ENCODE data around the gene TRERF1. TPM values are rescaled to one million over a fixed set of nuclear protein-coding genes. Genes with fewer than 3 reads are reported as not detected.
"Not testable (repeated sequence)": the region's sequence is repeated elsewhere in the genome, so short reads cannot be mapped to it uniquely, and the experiment has no call there.

TRERF1 gene
- total RNA-seq, 1 donor from 2014 or later = 7.1 TPM

DNA sequence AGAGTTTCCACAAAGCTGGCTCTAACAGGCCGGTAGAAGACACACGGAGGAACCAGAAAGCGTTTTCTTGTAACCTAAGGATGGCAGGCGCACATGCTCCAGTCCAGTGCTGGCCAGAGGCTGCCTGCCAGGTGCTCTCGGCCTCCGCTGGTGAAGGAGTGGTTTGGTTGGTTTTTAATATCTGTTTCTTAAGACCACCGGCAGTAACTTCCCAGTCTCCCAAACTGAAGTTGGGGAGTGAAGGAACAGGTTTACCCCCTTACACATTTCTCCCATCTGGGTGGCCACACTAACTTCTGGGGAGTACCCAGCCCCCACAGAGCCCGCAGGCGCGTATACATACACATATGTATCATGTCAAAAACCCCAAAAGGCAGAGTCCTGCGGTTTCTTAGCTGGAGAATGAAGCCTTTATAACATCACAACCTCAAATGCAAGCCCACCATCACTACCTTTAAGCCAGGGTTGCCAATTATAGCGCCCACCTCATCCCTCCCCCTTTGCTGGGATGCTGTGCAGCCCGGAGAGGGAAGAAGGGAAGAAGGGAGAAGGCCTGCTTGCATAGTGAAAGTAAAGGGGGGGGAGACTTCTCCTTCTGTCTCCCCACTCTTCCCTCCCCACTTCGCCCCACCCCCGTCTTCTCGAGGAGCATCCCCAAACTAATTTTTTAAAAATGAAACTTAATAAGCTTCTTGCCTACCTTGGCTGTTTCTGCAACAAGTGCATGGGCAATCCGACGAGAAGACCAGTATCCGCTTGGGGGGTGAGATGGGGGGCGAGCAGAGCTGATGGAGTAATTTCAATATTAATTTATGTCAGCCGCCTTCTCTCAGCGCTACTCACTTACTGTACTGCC, 1.0 kb downstream of the TRERF1 start:
- DNase-seq = peak; percentile 27

DNA sequence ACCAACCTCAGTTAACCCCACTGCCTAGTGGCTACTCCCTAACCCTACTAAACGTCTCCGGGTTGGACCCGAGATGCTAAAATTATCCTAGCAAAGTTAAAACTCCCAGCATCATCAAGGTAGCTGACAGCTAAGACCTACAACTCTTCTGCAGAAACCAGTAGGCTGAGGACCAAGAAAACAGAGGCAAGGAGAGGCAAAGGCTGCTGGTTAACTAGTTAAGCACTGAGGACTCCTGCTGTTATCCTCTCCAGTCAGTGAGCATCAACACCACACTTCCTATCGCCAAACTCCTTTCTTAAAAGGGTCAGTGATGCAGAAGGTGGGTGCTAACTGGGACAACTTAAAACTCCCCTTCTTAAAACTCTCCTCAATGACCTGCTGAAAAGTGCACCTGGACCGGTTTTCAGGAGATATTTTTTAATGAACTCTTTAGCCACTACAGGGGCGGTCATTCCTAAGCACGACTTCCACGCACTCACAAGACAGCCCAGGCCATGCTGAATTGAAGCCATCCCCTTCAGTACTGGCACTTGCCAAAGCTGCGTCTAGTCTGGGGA, 1.7 kb downstream of the TRERF1 start:
- peak; percentile 33 for DNase-seq

- DNase-seq = no peak
Measured at GRCh38 chr6:42448927-42449659, 2.6 kb downstream of the TRERF1 start.

DNA sequence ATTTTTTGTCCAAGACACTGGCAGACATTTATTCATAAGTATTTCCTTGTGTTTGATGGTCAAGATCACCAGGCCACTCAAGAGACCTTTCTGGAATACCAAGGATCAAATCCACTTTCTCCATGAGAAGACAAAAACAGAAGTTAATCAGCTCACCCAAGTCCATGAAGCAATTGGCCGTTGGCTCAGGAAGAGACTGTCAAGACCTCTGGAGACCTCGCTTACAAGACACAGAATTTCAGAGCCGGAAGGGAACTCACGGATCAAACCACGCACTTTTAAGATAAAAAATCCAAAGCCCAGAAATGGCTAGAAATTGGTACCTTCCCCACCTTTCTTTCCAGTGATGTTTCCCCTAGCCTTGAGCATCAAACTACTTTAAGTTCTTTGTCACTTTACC, 3.3 kb downstream of the TRERF1 start:
- DNase-seq = no peak

DNA sequence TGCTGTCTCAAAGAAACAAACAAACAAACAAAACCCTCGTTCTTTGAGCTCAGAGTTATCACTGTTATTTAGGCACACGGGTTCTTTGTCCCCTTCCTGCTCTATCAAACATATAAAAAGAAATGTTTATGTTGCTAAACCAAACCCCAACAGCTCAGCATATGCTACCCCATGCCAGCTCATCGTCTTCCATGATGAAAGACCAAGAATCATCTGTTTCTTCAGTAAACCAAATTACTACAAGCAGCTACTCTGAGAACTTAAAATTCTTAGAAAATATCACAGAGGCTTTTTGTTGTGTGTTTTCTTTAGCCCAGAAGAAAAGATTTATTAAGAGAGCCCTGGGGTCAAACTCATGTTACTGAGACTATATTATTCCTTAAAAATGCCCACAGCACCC, 4.7 kb downstream of the TRERF1 start:
- no peak for DNase-seq

- no peak for DNase-seq
Measured at GRCh38 chr6:42446370-42446769, 5.4 kb downstream of the TRERF1 start.

- not testable (repeated sequence) for DNase-seq
Measured at GRCh38 chr6:42445955-42446354, 5.8 kb downstream of the TRERF1 start.

GRCh38 chr6:42443312-42444060, 8.2 kb downstream of the TRERF1 start:
- no peak for DNase-seq

- DNase-seq = no peak
Measured at GRCh38 chr6:42441697-42442081, 10.0 kb downstream of the TRERF1 start.

GRCh38 chr6:42440778-42441696, 10.7 kb downstream of the TRERF1 start:
- DNase-seq = peak; percentile 73

GRCh38 chr6:42440027-42440426, 11.7 kb downstream of the TRERF1 start:
- DNase-seq = no peak

DNA sequence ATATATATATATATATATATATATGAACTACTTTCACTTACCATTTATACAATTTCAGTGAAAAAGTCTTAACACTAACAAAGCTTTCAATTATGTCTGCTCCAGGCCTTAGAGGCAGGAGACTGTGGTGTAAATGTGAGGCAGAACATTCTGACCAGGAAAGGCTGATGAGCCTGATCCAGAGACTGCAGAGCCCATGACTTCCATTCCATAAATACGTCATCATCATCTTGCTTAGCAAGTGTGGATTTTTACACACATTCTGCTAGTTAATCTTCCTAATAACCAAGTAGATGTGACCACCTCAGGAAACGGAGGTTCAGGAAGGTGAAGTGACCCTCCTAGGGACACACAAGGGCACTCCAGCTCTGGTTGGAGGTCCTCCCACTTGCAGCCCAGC, 14.9 kb downstream of the TRERF1 start:
- DNase-seq = no peak

DNA sequence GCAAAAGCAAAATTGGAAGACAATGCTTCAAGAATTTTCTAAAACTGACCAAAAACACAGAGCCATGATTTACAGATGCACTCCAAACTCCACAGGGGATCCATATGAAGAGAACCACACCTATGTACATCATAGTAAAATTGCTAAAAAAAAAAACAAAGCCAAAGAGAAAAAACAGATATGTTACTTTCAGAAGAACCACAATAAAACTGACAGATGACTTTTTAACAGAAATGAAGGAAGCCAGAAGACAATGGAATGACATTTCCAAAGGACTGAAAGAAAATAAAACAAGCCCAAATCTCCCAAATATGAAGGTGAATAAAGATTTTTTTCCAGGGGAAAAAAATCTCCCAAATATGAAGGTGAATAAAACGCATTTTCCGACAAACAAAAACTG, 17.5 kb downstream of the TRERF1 start:
- DNase-seq = no peak

DNA sequence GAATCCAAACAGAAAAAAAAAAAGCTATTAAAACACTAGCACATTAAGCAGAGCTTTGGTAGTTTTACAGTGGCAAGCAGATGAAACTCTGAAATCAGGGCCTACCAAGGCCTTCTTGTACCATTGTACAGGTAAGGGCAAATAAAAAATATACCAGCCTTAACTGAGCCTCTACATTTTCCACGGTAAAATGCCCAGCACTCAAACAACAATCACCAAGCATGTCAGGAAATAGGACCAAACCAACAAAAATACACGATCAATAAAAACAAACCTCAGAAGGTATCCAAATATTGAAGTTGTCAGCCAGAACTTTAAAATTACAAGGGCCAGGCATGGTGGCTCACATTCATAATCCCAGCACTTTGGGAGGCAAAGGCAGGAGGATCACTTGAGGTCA, 18.3 kb downstream of the TRERF1 start:
- no peak for DNase-seq

DNA sequence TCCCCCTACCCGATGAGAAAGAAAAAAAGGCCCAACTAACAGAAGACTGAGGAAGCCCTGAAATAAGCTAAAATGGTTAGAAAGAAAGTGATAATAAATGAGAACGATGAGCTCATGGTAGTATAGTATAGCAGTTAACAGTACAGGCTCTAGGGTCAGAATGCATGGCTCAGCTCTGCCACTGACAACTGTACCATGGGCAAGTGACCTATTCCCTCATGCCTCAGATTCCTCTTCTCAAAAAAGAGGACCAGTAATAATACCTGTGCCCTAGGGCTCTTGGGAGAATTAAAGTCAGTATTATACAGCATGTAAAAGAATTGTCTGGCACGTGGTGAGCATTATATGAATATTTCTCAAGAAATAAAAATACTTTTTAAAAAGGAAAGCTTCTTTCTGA, 19.8 kb downstream of the TRERF1 start:
- DNase-seq = no peak

DNA sequence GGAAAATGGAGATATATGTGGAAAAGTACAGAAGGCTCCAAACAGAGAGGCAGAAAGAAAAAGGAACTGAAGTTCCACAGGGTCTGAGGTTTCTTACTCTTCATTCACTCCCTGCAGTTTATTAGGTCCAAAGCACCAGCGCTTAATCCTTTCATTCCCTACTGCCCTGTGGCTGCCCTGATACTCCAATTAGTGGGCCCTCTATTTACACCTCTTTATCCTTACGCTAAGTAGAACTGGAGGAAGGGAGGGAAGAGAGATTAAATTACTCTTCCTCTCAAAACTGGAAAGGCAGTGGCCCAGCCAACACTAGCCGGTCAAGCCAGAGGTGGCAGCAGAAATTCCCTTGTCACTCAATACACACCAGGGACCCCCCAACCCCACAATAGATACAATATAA, 20.4 kb downstream of the TRERF1 start:
- no peak for DNase-seq

GRCh38 chr6:42429836-42430235, 21.9 kb downstream of the TRERF1 start:
- DNase-seq = no peak

- no peak for DNase-seq
Measured at GRCh38 chr6:42429042-42429585, 22.6 kb downstream of the TRERF1 start.

DNA sequence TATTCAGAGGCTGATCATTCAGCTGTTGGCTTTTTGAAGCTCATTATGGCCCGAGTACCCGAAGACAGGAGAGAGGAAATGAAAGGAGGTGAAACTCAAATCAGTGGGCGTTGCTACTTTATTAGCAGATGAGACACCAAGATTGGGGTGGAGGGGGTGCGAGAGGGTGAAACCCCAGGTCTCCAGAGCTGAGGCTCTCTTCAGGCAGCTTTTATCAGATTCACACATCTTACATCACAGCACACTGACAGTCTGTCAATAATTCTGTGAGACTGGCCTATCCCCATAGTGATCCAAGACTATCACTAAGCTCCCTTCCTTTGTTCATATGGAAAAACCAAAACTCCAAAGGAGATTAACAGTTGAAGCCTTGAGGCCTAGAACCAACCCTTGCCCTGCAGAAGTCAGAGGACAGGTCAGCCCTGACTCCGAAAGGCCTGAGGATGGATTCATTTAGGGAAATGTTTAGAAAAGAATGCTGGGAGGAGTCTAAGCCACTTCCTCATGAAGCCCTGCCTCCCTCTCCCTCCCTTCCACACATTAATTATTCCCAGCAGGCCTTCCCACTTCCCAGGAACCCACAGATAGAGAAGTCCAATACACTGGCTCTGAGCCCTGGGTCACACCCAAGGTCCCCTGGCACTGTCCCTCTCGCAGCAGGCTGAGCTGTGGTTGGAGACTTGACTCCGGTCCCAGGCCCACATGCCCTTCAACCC, 23.2 kb downstream of the TRERF1 start:
- DNase-seq = no peak

- no peak for DNase-seq
Measured at GRCh38 chr6:42427871-42428270, 23.9 kb downstream of the TRERF1 start.

- DNase-seq = no peak
Measured at GRCh38 chr6:42426191-42426590, 25.5 kb downstream of the TRERF1 start.

Measured in tongue (tissue), 2 donors.